Activated CD4-positive, alpha-beta T cell treated with anti-CD3 and anti-CD28 coated beads, Interleukin-2, amount 50 U/mL, for 48 hours (primary cell): ENCODE measurements around the gene PDE4D.
"Not testable (repeated sequence)": the region's sequence is repeated elsewhere in the genome, so short reads cannot be mapped to it uniquely, and the experiment has no call there.

Experiments
- DNase-seq, 2 experiments: peaks; one replicate each; pipeline ENCODE4 v3.0.0-alpha.2; 2020

The PDE4D gene

GRCh38 chr5:59458966-59459729, 434.4 kb downstream of the PDE4D start:
- no peak for DNase-seq

DNA sequence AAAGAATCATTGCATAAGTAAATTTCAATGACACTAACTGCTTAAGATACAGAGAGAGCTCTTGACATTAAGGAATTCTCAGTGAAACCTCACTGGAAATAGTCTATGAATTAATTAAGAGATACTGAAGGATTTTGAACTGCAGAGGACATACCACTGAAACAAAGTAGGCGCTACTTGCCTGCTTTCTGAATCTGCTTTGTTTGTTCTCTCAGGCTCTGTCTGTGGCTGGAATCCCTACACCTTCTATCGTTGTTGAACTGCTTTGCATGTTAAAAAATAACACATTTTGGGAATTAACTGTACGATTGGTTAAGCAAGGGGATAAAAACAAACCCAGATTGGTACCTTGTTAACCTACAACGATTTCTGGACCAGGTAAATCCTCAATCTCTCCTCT, 435.2 kb downstream of the PDE4D start:
- no peak for DNase-seq

GRCh38 chr5:59449905-59450644, 443.5 kb downstream of the PDE4D start:
- DNase-seq, result no peak

GRCh38 chr5:59446356-59446755, 447.2 kb downstream of the PDE4D start:
- DNase-seq, result no peak

DNA sequence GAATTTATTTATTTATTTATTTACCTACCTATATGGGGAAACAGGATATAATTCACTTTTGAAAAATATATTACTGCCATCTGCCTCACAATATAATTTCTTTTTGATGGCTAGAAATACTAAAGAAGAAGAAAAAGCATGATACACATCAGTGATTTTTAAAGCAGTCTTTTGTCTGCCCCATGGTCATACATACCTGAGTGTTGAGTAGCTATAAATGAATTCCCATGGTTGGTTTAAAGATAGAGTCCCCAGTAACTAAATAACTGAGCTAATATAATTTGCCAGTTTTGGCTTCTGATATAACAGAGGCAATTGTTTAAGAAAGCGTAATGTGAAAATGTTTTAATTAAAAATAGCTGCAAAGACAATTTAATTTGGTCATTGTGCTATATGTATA, 447.8 kb downstream of the PDE4D start:
- no peak for DNase-seq

DNA sequence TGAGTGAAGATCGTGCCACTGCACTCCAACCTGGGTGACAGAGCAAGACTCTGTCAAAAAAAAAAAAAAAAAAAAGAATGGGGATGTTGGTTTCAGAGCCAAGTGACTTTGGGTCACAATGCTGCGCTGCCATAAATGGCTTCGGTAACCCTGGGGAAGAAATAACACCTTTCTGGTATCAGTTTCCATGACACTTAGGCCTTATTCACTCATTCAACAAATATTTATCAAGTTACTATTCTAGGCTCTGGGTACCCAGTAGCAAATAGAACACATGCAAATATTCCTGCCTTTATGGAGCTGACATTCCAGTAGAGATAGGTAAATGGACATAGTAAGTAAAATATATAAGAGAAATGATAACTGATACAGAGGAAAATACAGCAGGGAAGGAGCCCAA, 454.2 kb downstream of the PDE4D start:
- no peak for DNase-seq

DNA sequence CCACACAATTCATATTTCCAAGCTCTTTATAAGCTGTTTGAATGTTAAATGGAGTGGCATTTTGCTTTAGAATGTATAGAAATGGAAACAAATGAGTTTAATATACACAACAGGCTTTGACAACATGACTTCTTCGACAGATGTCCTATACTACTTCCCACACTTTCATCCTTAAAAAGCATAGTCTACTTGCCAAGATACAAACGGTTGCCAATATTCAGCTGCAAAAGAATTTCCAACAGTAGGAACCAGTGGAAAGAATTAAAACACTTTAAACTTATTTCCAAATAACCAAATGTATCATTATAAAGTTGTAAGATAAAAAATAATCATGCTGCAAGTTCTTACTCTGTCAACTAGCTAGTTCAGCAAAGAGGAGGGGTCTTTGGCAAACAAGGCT, 456.4 kb downstream of the PDE4D start:
- DNase-seq, result no peak

DNA sequence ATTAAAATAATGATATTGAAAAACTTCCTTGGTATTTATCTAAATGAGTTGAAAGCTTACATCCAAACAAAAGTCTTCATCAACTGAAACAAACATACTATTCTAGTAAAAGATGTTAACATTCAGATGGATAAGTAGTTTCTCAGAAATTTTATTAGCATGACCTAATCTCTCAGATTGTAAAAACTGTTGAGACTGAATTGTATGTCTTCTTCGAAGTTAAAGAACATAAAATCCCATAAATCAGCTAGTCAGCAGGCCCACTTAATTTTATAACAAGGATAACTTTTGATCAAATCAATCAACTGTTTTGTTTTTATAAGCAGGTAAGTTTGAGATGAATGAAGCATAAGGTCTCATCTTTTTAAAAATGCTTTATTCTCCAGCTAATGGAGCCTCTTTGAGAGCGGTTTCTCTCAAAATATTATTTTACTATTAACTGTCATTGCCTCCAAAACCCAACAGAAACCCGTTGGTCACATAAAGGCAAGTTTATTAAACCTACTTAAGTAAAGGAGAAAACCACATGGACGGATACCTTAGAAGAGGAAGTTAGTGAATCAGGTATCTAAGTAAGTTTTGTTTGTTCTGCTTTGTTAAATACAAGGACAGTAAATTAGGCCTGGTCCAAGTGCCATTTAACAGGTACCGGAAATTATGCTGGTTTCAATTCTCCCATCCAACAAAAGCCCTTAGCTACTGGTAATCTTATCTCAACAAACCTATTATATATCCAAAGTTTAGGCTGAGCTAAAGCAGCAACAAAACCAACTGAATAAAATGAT, 457.0 kb downstream of the PDE4D start:
- DNase-seq, result no peak

- no peak for DNase-seq
These were observed 460.4 kb downstream of the PDE4D start for GRCh38 chr5:59433174-59433573.

GRCh38 chr5:59430066-59430685, 463.4 kb downstream of the PDE4D start:
- no peak for DNase-seq

- DNase-seq, result no peak
These were observed 465.1 kb downstream of the PDE4D start for GRCh38 chr5:59428391-59428790.

GRCh38 chr5:59424515-59424914, 469.0 kb downstream of the PDE4D start:
- DNase-seq, result no peak

DNA sequence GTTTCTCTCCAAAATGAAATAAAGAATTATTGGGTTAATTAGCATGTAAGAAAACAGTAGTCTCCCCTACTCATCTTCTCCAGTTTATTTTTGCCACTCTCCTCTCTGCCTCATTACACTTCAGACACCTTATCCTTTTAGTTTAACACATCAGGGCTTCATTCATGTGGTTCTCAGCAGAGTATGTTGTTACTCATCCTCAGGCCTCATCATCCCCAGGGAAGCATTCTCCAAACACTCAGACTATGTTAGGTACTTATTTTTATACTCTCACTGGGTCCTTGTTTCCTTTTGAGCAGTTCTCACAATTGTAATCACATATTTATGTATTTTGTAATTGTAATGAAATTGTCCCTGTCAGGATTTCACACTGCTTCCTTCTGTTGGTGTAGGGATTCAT, 470.5 kb downstream of the PDE4D start:
- no peak for DNase-seq

GRCh38 chr5:59421986-59422941, 471.3 kb downstream of the PDE4D start:
- no peak for DNase-seq

- no peak for DNase-seq
These were observed 472.9 kb downstream of the PDE4D start for GRCh38 chr5:59420596-59420995.

DNA sequence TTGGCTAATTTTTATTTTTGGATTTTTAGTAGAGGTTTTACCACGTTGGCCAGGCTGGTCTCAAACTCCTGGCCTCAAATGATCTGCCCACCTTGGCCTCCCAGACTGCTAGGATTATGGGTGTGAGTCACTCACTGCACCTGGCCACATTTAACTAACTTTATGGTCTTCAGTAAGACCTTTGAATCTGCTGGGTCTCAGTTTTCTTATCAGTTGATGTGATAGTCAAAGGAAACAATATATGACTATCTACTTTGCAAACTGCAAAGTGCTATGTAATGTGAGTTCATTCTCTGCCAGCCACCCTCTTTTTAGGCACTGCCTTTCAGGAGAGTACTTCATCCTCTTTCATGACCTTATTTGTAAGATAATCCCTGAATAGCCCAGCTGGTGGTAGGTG, 474.7 kb downstream of the PDE4D start:
- no peak for DNase-seq

- DNase-seq, result no peak
These were observed 477.1 kb downstream of the PDE4D start for GRCh38 chr5:59416451-59416850.

DNA sequence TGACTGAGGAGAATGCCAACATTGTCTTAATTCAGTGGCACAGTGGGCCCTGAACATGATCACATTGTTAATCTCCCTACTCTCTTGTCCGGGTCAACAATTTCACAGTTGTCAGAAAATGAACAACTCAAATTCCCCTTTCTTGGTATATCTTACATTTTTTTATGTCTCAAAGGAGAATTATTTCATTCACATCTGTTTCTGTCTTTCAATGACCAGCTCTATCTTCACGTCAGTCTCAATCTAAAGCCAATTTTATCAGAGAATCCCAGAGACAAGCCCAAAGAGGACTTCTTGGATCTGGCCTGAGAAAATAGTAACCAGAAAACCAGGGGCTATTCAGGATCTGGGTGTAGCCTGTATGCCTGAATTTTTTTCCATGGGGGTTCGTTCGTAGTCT, 477.5 kb downstream of the PDE4D start:
- no peak for DNase-seq

DNA sequence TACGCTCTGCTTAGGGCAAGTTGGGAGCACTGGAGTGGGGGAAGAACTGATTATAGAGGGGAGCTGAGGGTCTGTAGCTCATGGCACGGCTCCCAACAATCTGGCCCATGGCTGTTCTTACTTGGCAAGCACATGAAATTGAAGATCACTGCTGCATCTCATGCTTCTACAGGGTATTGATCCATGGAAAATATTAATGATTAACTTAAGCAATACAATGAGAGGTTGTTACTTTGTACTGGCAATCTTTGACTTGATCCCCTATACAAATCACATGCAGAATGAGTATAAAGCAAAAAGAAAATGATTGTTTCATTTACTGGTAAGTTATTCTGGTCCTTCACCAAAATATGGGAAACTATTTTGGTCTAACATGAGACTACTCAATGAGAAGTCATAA, 481.1 kb downstream of the PDE4D start:
- DNase-seq, result no peak

DNA sequence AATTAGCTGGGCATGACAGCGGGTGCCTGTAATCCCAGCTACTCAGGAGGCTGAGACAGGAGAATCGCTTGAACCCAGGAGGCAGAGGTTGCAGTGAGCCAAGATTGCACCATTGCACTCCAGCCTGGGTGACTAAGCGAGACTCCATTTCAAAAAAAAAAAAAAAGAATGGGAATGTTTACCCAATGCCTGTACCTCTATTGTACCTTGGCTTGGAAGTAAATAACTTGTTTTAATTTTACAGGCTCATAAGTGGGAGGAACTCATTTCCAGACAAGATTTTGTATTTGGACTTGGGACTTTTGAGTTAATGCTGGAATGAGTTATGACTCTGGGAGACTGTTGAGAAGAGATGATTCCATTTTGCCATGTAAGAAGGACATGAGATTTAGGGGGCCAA, 484.5 kb downstream of the PDE4D start:
- DNase-seq, result not testable (repeated sequence)

- no peak for DNase-seq
These were observed 485.6 kb downstream of the PDE4D start for GRCh38 chr5:59407967-59408366.

DNA sequence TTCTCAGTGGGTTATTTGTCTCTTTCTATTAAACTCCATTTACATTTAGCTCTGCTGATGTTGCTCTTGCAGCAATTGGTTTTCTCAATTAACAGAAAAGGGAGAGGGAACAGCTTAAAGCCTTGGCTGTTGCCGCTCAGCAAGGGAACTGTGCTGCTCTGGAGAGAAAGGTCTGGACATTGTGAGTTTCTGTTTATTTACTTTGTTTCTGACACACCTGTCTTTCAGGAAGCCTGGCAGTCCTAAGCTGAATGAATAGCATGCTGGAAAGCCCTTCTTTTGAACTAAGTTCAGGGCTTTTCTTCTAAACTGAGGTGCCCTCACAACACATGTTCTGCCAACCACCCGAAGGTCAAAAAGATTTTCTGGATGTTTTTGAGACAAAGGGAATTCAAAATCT, 491.9 kb downstream of the PDE4D start:
- no peak for DNase-seq
